Mononuclear cell (primary cell): ENCODE results near the gene CALML6. TPM values are rescaled to one million over a fixed set of nuclear protein-coding genes. Genes with fewer than 3 reads are reported as not detected.
"Not testable (repeated sequence)": the region's sequence is repeated elsewhere in the genome, so short reads cannot be mapped to it uniquely, and the experiment has no call there.

Source experiments
- H3K27me3 ChIP-seq: 2 replicates; pipeline ENCODE4 v1.6.0; 2011; ENCODE audit warnings: low read length, control low read depth; ENCODE audit not compliant: insufficient read depth
- H3K4me1 ChIP-seq: 2 replicates; pipeline ENCODE4 v1.5.1; 2011; ENCODE audit warnings: mild to moderate bottlenecking, low read length, control low read depth; ENCODE audit not compliant: insufficient read depth
- H3K4me3 ChIP-seq: 2 replicates; pipeline ENCODE4 v1.5.1; 2011; ENCODE audit warnings: mild to moderate bottlenecking, low read length, moderate library complexity
- H3K9me3 ChIP-seq: 2 replicates; pipeline ENCODE4 v1.5.1; 2011; ENCODE audit warnings: low read depth, mild to moderate bottlenecking, control low read depth, low read length
- total RNA-seq: library from RNA; depleted of rRNA; stranded (reverse); fragments of >200 nt; gene quantifications from one replicate; pipeline ENCODE4 v1.2.3, GENCODE V29; 2012

Gene CALML6
- total RNA-seq, result not detected

- Histone ChIP-seq H3K4me3 (no peak within 1 kb of the TSS), H3K9me3 (no peaks in the 10 kb centered on the region), H3K27me3 (no peaks in the 10 kb centered on the region), H3K4me1 (peaks cover 17% of the 10 kb centered on the region)
Measured at GRCh38 chr1:1914971-1915692, at the start of gene CALML6. Gene CALML6 (plus strand): TSS chr1:1915260. CDS start chr1:1915281, 21 bp downstream.

GRCh38 chr1:1867164-1867563, 47.9 kb upstream of the CALML6 start:
- no peaks in the 10 kb centered on the region for H3K27me3 ChIP-seq
- peaks cover 77% of the 10 kb centered on the region for H3K4me1 ChIP-seq
- H3K4me3 ChIP-seq, result no peak overlapping the region

GRCh38 chr1:1869469-1869868, 45.6 kb upstream of the CALML6 start:
- no peaks in the 10 kb centered on the region for H3K27me3 ChIP-seq
- H3K9me3 ChIP-seq, result no peaks in the 10 kb centered on the region
- H3K4me3 ChIP-seq, result no peak overlapping the region
- peaks cover 73% of the 10 kb centered on the region for H3K4me1 ChIP-seq

More at GRCh38 chr1:1867164-1867563, 47.9 kb upstream of the CALML6 start:
- no peaks in the 10 kb centered on the region for H3K9me3 ChIP-seq

- H3K9me3 ChIP-seq, result no peaks in the 10 kb centered on the region
- no peaks in the 10 kb centered on the region for H3K27me3 ChIP-seq
- H3K4me3 ChIP-seq, result no peak overlapping the region
- peaks cover 77% of the 10 kb centered on the region for H3K4me1 ChIP-seq
Measured at GRCh38 chr1:1872329-1872994, 42.6 kb upstream of the CALML6 start.

- Histone ChIP-seq H3K4me1 (peaks cover 81% of the 10 kb centered on the region), H3K4me3 (no peak overlapping the region), H3K9me3 (no peaks in the 10 kb centered on the region), H3K27me3 (no peaks in the 10 kb centered on the region)
Measured at GRCh38 chr1:1873186-1873585, 41.9 kb upstream of the CALML6 start.

- Histone ChIP-seq H3K27me3 (no peaks in the 10 kb centered on the region), H3K4me1 (peaks cover 79% of the 10 kb centered on the region)
Measured at GRCh38 chr1:1874901-1875300, 40.2 kb upstream of the CALML6 start.

GRCh38 chr1:1875932-1876331, 39.1 kb upstream of the CALML6 start:
- Histone ChIP-seq H3K9me3 (no peaks in the 10 kb centered on the region), H3K4me1 (peaks cover 75% of the 10 kb centered on the region), H3K4me3 (no peak overlapping the region), H3K27me3 (no peaks in the 10 kb centered on the region)

More at GRCh38 chr1:1874901-1875300, 40.2 kb upstream of the CALML6 start:
- Histone ChIP-seq H3K4me3 (no peak overlapping the region), H3K9me3 (no peaks in the 10 kb centered on the region)

- no peak overlapping the region for H3K4me3 ChIP-seq
- no peaks in the 10 kb centered on the region for H3K9me3 ChIP-seq
- peaks cover 75% of the 10 kb centered on the region for H3K4me1 ChIP-seq
- H3K27me3 ChIP-seq, result no peaks in the 10 kb centered on the region
Measured at GRCh38 chr1:1876335-1876930, 38.6 kb upstream of the CALML6 start.

GRCh38 chr1:1877865-1878436, 37.1 kb upstream of the CALML6 start:
- no peak overlapping the region for H3K4me3 ChIP-seq
- H3K9me3 ChIP-seq, result no peaks in the 10 kb centered on the region
- H3K4me1 ChIP-seq, result peaks cover 74% of the 10 kb centered on the region
- no peaks in the 10 kb centered on the region for H3K27me3 ChIP-seq

GRCh38 chr1:1879942-1880341, 35.1 kb upstream of the CALML6 start:
- no peak overlapping the region for H3K4me3 ChIP-seq
- H3K27me3 ChIP-seq, result no peaks in the 10 kb centered on the region
- H3K4me1 ChIP-seq, result peaks cover 71% of the 10 kb centered on the region
- no peaks in the 10 kb centered on the region for H3K9me3 ChIP-seq

- H3K4me1 ChIP-seq, result peaks cover 73% of the 10 kb centered on the region
- H3K27me3 ChIP-seq, result no peaks in the 10 kb centered on the region
- no peak overlapping the region for H3K4me3 ChIP-seq
- H3K9me3 ChIP-seq, result no peaks in the 10 kb centered on the region
Measured at GRCh38 chr1:1880617-1881312, 34.3 kb upstream of the CALML6 start.

GRCh38 chr1:1881727-1882126, 33.3 kb upstream of the CALML6 start:
- H3K27me3 ChIP-seq, result no peaks in the 10 kb centered on the region
- H3K4me3 ChIP-seq, result no peak overlapping the region
- peaks cover 72% of the 10 kb centered on the region for H3K4me1 ChIP-seq
- no peaks in the 10 kb centered on the region for H3K9me3 ChIP-seq

- Histone ChIP-seq H3K27me3 (no peaks in the 10 kb centered on the region), H3K4me1 (peaks cover 82% of the 10 kb centered on the region), H3K9me3 (no peaks in the 10 kb centered on the region), H3K4me3 (no peak overlapping the region)
Measured at GRCh38 chr1:1883092-1883873, 31.8 kb upstream of the CALML6 start.

- H3K27me3 ChIP-seq, H3K9me3 ChIP-seq, H3K4me3 ChIP-seq: not testable (repeated sequence)
- peaks cover 83% of the 10 kb centered on the region for H3K4me1 ChIP-seq
Measured at GRCh38 chr1:1883890-1884289, 31.2 kb upstream of the CALML6 start.
